NB4 (cell line): Measurements from ENCODE around the gene ACAT2.

Experiments used
- DNase-seq: peaks from one replicate; pipeline ENCODE4 v3.0.0; 2010; ENCODE audit warnings: low read depth
- H3K4me3 ChIP-seq: one replicate; pipeline ENCODE4 v1.5.1; 2011; ENCODE audit warnings: mild to moderate bottlenecking, low read depth, low read length, moderate library complexity
- MAX ChIP-seq: IDR thresholded peaks from 2 replicates; pipeline ENCODE4 v1.6.1; 2011; ENCODE audit warnings: low read depth, low read length
- MYC ChIP-seq: IDR thresholded peaks from 2 replicates; pipeline ENCODE4 v1.6.1; 2011; ENCODE audit warnings: low read depth, low read length
- POLR2A ChIP-seq: IDR thresholded peaks from 2 replicates; pipeline ENCODE4 v1.6.1; 2011; ENCODE audit warnings: mild to moderate bottlenecking; ENCODE audit not compliant: insufficient read length; ENCODE audit errors: extremely low read depth
- TF ChIP-seq, protein P1 (sequence below): IDR thresholded peaks from one replicate; pipeline ENCODE4 v1.5.1; 2012; ENCODE audit warnings: low read depth, low read length

The ACAT2 gene

DNA sequence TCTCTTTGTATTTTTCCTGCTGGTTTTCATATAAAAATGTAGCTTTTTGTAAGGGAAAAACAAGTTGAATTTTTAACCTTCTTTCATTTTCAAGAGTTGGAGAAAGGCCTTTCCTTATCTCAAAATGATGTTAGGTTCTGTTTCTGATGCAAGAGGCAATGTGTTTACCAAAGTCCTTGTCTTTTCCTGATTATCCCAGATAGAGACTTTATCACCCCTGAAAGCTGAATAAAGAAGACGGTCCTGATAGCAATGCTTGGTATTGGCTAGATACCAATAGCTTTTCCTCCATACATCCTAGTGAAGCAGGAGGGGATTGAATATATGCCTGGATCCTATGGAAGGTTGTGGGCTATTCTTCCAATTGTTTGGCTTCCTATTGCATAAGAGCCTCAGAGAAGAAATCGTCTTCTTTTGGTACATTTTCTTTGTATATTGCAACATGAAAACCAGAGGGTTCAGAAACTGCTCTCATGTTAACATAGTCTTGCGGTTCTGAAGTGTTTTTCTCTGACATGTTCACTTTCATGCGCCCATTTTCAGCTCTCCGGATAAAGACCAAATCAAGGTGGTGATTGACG lies 43.7 kb downstream of the ACAT2 start:
- no peak overlapping the region for H3K4me3 ChIP-seq
- peak; percentile 54 for DNase-seq
- TF ChIP-seq, protein P1, sequence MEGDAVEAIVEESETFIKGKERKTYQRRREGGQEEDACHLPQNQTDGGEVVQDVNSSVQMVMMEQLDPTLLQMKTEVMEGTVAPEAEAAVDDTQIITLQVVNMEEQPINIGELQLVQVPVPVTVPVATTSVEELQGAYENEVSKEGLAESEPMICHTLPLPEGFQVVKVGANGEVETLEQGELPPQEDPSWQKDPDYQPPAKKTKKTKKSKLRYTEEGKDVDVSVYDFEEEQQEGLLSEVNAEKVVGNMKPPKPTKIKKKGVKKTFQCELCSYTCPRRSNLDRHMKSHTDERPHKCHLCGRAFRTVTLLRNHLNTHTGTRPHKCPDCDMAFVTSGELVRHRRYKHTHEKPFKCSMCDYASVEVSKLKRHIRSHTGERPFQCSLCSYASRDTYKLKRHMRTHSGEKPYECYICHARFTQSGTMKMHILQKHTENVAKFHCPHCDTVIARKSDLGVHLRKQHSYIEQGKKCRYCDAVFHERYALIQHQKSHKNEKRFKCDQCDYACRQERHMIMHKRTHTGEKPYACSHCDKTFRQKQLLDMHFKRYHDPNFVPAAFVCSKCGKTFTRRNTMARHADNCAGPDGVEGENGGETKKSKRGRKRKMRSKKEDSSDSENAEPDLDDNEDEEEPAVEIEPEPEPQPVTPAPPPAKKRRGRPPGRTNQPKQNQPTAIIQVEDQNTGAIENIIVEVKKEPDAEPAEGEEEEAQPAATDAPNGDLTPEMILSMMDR, result no peak
- TF ChIP-seq MYC, result no peak
- no peak for TF ChIP-seq POLR2A
- TF ChIP-seq MAX, result no peak

GRCh38 chr6:159806021-159806458 lies 44.2 kb downstream of the ACAT2 start:
- TF ChIP-seq POLR2A (no peak), MYC (peak; percentile 53), MAX (peak; percentile 20; the same call in 1 of the 2 replicates)
- H3K4me3 ChIP-seq, result no peak overlapping the region
- peak; percentile 88 for DNase-seq

GRCh38 chr6:159807150-159807858 lies 45.5 kb downstream of the ACAT2 start:
- DNase-seq, result no peak
- no peak overlapping the region for H3K4me3 ChIP-seq
- TF ChIP-seq, protein P1, result no peak
- TF ChIP-seq MAX (no peak), MYC (no peak), POLR2A (no peak)

DNA sequence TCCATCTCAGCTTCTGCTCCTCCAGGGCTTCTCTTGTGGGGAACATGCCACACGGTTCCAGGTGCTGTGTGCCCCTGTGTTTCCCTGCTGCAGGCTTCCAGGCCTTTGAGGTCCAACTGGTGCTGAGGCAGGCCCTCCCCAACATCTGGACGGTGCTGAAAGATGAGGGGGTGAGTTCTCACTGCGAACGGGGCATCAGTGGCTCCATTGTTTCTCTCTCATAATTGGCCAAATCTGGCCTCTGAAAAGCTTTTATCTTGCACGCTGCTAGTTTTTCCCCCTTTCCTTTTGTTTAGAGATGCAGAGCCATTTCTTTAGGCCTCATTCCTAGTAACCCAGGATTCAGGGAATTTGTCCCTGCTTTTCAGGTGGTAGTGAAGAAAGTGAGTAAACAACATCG lies 46.8 kb downstream of the ACAT2 start:
- no peak for DNase-seq
- TF ChIP-seq MYC (no peak), MAX (no peak), POLR2A (no peak)
- TF ChIP-seq, protein P1, result no peak
- H3K4me3 ChIP-seq, result no peak overlapping the region

- TF ChIP-seq POLR2A (no peak), MYC (no peak)
- no peak for DNase-seq
These were observed 47.3 kb downstream of the ACAT2 start for GRCh38 chr6:159809149-159809548.

GRCh38 chr6:159813781-159814180 lies 51.9 kb downstream of the ACAT2 start:
- DNase-seq, result no peak
- H3K4me3 ChIP-seq, result no peak overlapping the region
- no peak for TF ChIP-seq POLR2A
- TF ChIP-seq, protein P1, result no peak
- no peak for TF ChIP-seq MYC
- no peak for TF ChIP-seq MAX

More at GRCh38 chr6:159809149-159809548, 47.3 kb downstream of the ACAT2 start:
- no peak overlapping the region for H3K4me3 ChIP-seq
